ENCODE measurements around the gene SLC22A23.

SLC22A23 gene

DNA sequence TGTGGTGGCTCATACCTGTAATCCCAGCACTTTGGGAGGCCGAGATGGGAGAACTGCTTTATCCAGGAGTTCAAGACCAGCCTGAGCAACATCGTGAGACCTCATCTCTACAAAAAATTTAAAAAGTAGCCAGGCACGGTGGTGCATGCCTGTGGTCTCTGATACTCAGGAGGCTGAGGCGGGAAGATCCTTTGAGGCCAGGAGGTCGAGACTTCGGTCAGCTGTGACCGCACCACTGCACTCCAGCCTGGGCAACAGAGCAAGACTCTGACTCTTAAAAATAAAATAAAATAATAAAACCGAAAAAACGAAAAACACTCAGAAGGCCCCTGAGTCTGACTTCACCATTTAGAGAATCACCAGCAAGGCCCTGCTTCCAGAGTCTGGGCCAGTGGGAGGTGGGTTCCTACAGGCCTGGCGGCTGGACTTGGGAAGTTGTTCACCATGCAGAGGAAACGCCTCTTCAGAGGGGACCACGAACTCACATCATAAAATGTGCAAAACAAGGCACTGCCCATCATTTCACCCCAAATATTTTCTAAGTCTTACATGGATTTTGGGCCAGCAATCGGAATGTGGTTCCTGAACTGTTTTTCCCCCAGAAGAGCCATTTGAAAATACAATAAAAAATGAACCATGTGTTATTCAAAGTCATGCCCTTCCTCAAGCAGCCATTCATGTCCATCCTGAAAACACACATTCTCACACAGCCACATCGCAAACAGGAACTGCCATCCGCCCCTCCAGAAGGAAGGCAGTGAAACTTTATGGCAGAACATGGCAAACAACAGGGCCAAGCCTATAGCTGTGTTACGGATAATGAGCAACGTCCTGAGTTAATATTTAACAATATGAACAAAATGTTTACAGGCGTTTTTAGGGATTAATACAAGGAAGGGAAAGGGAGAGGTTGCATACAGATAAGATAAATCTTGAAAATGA is 57.8 kb downstream of the SLC22A23 start:
- DNase-seq (ENCODE audit: extremely low spot score), result no peak

GRCh38 chr6:3398165-3398562 is 58.7 kb downstream of the SLC22A23 start:
- DNase-seq (ENCODE audit: extremely low spot score), result no peak
- ChIA-PET POLR2A (no interaction called here), CTCF (no interaction called here)
- no peak for TF ChIP-seq FOXA1 (IDR thresholded peaks at IDR 0.05)

More for the DNA sequence above, 57.8 kb downstream of the SLC22A23 start:
- TF ChIP-seq FOXM1 (IDR thresholded peaks at IDR 0.05; ENCODE audit: borderline replicate concordance) (no peak), NFRKB (IDR thresholded peaks at IDR 0.05) (no peak), PKNOX1 (IDR thresholded peaks at IDR 0.05) (no peak), ZNF384 (IDR thresholded peaks at IDR 0.05) (no peak), TARDBP (IDR thresholded peaks at IDR 0.05) (no peak), FOXA1 (IDR thresholded peaks at IDR 0.05) (no peak), ELF4 (IDR thresholded peaks at IDR 0.05) (no peak), SUZ12 (IDR thresholded peaks at IDR 0.05) (no peak)
- CTCF ChIA-PET, result no interaction called here
- POLR2A ChIA-PET, result no interaction called here

GRCh38 chr6:3397229-3398164 is 59.4 kb downstream of the SLC22A23 start:
- no peak for TF ChIP-seq HDGF (IDR thresholded peaks at IDR 0.05; ENCODE audit: borderline replicate concordance)
- no peak for TF ChIP-seq ARNT (IDR thresholded peaks at IDR 0.05)
- TF ChIP-seq BHLHE40 (IDR thresholded peaks at IDR 0.05; ENCODE audit: borderline replicate concordance), result no peak
- TF ChIP-seq L3MBTL2 (conservative IDR thresholded peaks at IDR 0.05), result no peak
- TF ChIP-seq CTBP1 (IDR thresholded peaks at IDR 0.05; ENCODE audit: borderline replicate concordance), result no peak
- no peak for TF ChIP-seq TARDBP (IDR thresholded peaks at IDR 0.05)
- no peak for TF ChIP-seq FOXM1 (IDR thresholded peaks at IDR 0.05; ENCODE audit: borderline replicate concordance)
- no peak for TF ChIP-seq FOXA1 (IDR thresholded peaks at IDR 0.05)
- no peak for TF ChIP-seq FOXK2 (IDR thresholded peaks at IDR 0.05)
- no peak for TF ChIP-seq ELF4 (IDR thresholded peaks at IDR 0.05)
- TF ChIP-seq NFRKB (IDR thresholded peaks at IDR 0.05), result no peak
- no peak for TF ChIP-seq SP1 (IDR thresholded peaks at IDR 0.05)
- no peak for TF ChIP-seq SUZ12 (IDR thresholded peaks at IDR 0.05)
- no peak for TF ChIP-seq PKNOX1 (IDR thresholded peaks at IDR 0.05)
- ChIA-PET POLR2A (no interaction called here), CTCF (no interaction called here)
- DNase-seq (ENCODE audit: extremely low spot score), result no peak

DNA sequence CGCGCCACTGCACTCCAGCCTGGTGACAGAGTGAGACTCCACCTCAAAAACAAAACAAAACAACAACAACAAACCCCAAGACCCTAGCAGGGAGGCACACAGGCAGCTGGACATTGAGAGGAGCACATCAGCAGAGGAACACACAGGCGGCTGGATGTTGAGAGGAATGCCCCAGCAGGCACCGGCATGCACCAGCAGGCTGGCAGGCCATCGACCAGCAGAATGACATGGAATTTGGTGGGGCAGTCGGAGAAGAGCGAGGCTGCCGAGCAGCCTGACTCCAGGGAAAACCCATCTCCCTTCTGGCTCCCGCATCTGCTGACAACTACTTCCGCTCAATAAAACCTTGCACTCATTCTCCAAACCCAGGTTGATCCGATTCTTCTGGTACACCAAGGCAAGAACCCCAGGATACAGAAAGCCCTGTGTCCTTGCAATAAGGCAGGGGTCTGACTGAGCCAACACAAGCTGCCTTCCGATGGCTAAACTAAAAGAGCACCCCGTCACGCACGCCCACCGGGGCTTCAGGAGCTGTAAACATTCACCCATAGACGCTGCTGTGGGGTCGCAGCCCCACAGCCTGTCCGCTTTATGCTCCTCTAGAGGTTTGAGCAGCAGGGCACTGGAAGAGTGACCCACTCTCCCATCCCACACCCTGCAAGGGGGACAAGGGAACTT is 60.2 kb downstream of the SLC22A23 start:
- no peak for DNase-seq (ENCODE audit: extremely low spot score)
- ChIA-PET CTCF (no interaction called here), POLR2A (no interaction called here)
- no peak for TF ChIP-seq ARNT (IDR thresholded peaks at IDR 0.05)
- no peak for TF ChIP-seq ELF4 (IDR thresholded peaks at IDR 0.05)
- TF ChIP-seq L3MBTL2 (conservative IDR thresholded peaks at IDR 0.05), result no peak
- no peak for TF ChIP-seq BHLHE40 (IDR thresholded peaks at IDR 0.05; ENCODE audit: borderline replicate concordance)
- TF ChIP-seq CTBP1 (IDR thresholded peaks at IDR 0.05; ENCODE audit: borderline replicate concordance), result no peak
- TF ChIP-seq ZNF384 (IDR thresholded peaks at IDR 0.05), result no peak
- TF ChIP-seq FOXA1 (IDR thresholded peaks at IDR 0.05), result no peak
- no peak for TF ChIP-seq FOXM1 (IDR thresholded peaks at IDR 0.05; ENCODE audit: borderline replicate concordance)
- no peak for TF ChIP-seq FOXK2 (IDR thresholded peaks at IDR 0.05)
- no peak for TF ChIP-seq HDGF (IDR thresholded peaks at IDR 0.05; ENCODE audit: borderline replicate concordance)

GRCh38 chr6:3394671-3395070 is 62.2 kb downstream of the SLC22A23 start:
- no peak for DNase-seq (ENCODE audit: extremely low spot score)
- TF ChIP-seq BHLHE40 (IDR thresholded peaks at IDR 0.05; ENCODE audit: borderline replicate concordance), result no peak
- TF ChIP-seq ZNF384 (IDR thresholded peaks at IDR 0.05), result no peak
- TF ChIP-seq SUZ12 (IDR thresholded peaks at IDR 0.05), result no peak
- TF ChIP-seq ELF4 (IDR thresholded peaks at IDR 0.05), result no peak
- no peak for TF ChIP-seq HDGF (IDR thresholded peaks at IDR 0.05; ENCODE audit: borderline replicate concordance)
- TF ChIP-seq CTBP1 (IDR thresholded peaks at IDR 0.05; ENCODE audit: borderline replicate concordance), result no peak
- TF ChIP-seq ARNT (IDR thresholded peaks at IDR 0.05), result no peak
- no peak for TF ChIP-seq FOXM1 (IDR thresholded peaks at IDR 0.05; ENCODE audit: borderline replicate concordance)
- CTCF ChIA-PET, result interaction anchor here (1.0 kb wide), 1 partner anchor 321 kb away, joined by 3 read pairs; no protein-coding TSS in a partner anchor
- POLR2A ChIA-PET, result no interaction called here

GRCh38 chr6:3393836-3394202 is 63.0 kb downstream of the SLC22A23 start:
- CTCF ChIA-PET, result interaction anchor here (0.7 to 1.0 kb wide), 2 partner anchors 322 to 340 kb away, joined by 3 to 4 read pairs; no protein-coding TSS in a partner anchor
- DNase-seq (ENCODE audit: extremely low spot score), result no peak
- no peak for TF ChIP-seq FOXM1 (IDR thresholded peaks at IDR 0.05; ENCODE audit: borderline replicate concordance)
- TF ChIP-seq FOXK2 (IDR thresholded peaks at IDR 0.05), result no peak
- no peak for TF ChIP-seq BHLHE40 (IDR thresholded peaks at IDR 0.05; ENCODE audit: borderline replicate concordance)
- TF ChIP-seq PKNOX1 (IDR thresholded peaks at IDR 0.05), result no peak
- no peak for TF ChIP-seq SUZ12 (IDR thresholded peaks at IDR 0.05)
- no peak for TF ChIP-seq FOXA1 (IDR thresholded peaks at IDR 0.05)
- no peak for TF ChIP-seq L3MBTL2 (conservative IDR thresholded peaks at IDR 0.05)
- TF ChIP-seq NFRKB (IDR thresholded peaks at IDR 0.05), result no peak
- TF ChIP-seq TARDBP (IDR thresholded peaks at IDR 0.05), result no peak
- TF ChIP-seq ELF4 (IDR thresholded peaks at IDR 0.05), result no peak
- no peak for TF ChIP-seq ZNF384 (IDR thresholded peaks at IDR 0.05)
- POLR2A ChIA-PET, result no interaction called here

Measured in HEK293T (cell line).